ENCODE data around the gene MAJIN.
"Not testable (repeated sequence)": the region's sequence is repeated elsewhere in the genome, so short reads cannot be mapped to it uniquely, and the experiment has no call there.

The MAJIN gene, protein sequence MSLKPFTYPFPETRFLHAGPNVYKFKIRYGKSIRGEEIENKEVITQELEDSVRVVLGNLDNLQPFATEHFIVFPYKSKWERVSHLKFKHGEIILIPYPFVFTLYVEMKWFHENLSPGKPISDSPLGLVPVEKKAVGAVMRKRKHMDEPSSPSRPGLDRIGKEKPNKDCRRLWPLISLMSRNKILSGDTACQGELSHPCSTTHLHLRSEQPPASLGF

DNA sequence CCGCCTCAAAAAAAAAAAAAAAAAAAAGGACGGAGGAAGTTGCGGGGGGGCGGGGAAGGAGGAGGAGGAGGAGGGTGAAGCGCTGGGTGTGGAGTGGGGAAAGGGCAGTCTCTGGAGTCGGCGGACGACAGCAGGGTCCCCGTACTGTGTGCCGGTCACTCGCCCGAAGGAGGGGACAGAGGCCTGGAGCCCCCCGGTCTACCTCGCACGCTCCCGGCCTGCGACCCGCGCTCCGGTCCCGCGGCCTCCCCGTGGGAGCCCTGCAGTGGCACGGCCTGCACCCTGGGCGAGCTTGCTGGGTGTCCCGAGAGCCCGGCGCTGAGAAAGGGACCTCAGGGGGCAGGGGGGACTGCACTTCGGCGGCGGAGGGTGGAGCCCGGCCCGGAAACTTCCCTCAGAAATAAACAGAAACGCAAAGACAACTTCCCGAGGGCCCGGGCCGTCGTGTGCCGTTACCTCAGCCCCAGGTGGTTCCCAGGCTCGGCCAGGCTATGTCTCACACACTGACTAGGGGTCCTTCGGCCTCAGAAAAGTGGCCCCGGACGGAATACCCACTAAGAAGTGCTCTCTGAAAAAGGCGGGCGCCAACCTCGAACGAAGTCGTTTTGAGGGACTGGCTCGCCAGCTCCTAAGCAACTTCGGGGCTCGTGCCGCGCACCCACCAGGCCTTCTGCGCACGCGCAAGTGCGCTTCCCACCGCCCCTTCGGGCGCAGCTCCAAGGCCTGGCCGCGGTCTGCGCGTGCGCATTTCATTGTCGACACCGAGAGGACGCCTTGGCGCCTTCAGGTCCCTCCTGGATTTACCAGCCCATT is at the start of gene MAJIN:
TSS of gene MAJIN (minus strand) at position 688 of the 813 bp plus-strand sequence. CDS start 12,703 bp downstream, outside the sequence.
- no peak for DNase-seq (ENCODE audit: low read depth)

DNA sequence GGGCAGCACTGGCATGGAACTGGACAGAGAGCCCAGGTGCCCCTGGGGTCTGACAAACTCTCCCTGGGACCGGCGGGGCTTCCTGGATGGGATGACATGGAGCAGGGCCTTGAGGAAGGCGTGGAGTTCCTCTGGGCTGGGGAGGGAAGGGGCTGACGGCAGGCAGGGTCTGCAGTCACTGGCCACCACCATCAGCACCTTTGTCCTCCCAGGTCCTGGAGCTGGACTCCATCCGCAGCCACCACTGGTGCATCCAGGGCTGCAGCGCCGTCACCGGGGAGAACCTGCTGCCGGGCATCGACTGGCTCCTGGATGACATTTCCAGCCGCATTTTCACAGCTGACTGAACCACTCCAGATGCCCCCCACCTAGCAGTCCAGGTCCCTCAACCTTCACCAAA is 49.6 kb upstream of the MAJIN start:
- DNase-seq (ENCODE audit: low read depth), result no peak

DNA sequence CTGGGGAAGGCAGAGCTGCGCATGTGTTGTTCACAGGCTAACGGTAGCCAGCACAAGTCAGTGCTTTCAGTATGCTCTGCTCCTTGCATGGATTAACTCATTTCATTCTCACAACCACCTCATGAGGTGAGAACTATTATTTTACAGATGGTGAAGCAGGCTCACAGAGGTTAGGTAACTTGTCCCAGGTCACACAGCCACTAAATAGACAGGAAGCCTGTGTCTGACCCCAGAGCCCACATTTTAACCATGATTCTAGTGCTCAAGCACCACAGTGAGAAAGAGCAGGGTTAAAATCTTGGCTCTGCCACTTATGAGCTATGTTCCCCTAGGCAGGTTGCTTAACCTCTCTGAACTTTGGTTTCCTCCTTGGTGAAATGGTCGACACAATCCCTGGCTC is 49.1 kb upstream of the MAJIN start:
- DNase-seq (ENCODE audit: low read depth), result no peak

DNA sequence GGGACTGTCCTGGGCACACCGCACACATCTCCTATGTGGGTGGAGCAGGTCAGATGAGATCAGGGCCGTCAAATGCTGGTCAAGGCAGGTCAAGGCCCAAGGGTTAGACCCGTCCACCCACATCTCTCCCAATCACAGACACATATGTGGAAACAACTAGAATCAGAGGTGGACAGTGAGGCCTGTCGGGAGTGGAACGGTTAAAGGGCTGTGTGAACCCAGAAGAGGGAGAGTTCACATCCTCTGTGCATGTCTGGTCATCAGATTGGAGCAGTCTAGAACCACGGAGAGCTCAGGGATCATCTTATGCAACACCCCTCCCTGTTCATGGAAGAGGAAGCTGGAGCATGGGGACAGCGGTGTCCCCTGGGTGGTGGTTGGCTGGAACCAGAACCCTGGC is 47.9 kb upstream of the MAJIN start:
- DNase-seq (ENCODE audit: low read depth), result no peak

DNA sequence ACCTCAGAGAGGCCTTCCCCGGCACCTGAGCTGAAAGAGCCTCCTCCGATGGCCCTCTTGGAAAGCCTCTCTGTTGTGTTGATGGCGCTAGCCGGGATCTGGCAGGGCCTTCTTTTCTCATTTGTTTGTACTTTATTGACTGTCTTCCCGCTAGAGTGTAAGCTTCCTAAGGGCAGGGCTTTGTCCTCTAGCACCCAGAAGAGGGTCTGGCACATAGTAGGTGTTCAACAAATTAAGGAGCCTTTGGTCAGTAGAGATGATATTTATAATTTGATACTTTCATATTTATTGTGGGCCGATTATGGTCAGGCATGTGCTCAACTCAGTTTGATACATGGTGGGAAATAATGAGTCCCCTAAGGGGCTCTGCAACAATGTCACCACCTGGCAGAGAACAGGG is 46.0 kb upstream of the MAJIN start:
- no peak for DNase-seq (ENCODE audit: low read depth)

DNA sequence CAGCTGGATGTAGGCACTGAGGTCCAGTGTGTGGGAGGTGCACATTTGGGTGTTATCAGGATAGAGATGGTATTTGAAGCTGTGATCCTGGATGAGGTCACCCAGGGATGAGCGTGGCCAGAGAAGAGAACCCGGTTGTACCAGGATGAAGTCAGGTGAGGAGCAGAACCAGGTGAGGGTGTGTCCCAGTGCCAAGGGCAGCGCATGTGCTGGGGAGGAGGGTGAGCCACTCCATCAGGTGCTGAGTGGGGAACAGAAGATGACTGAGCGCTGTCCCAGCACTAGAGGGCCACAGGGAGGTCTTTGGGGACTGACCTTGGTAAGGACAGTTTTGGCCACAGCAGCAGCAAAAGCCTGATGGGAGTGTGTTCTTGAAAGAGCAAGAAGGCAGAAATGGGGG is 44.8 kb upstream of the MAJIN start:
- DNase-seq (ENCODE audit: low read depth), result no peak

DNA sequence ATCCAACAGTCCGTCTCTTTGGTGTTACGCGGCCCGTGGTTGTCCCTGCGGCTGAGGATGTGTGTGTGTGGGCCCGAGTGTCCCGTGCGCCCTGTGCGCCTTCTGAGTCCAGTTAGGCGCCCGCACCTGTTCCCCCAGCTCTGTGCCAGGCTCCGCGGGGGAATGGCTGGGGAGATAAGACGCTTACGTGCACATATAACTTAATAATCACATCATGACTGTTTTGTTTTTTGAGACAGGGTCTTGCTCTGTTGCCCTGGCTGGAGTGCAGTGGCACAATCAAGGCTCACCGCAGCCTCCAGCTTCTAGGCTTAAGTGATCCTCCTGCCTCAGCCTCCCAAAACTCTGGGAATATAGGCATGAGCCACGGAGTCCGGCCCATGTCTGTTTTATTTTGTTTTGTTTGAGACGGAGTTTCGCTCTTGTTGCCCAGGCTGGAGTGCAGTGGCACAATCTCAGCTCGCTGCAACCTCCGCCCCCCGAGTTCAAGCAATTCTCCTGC is 42.9 kb upstream of the MAJIN start:
- DNase-seq (ENCODE audit: low read depth), result no peak

DNA sequence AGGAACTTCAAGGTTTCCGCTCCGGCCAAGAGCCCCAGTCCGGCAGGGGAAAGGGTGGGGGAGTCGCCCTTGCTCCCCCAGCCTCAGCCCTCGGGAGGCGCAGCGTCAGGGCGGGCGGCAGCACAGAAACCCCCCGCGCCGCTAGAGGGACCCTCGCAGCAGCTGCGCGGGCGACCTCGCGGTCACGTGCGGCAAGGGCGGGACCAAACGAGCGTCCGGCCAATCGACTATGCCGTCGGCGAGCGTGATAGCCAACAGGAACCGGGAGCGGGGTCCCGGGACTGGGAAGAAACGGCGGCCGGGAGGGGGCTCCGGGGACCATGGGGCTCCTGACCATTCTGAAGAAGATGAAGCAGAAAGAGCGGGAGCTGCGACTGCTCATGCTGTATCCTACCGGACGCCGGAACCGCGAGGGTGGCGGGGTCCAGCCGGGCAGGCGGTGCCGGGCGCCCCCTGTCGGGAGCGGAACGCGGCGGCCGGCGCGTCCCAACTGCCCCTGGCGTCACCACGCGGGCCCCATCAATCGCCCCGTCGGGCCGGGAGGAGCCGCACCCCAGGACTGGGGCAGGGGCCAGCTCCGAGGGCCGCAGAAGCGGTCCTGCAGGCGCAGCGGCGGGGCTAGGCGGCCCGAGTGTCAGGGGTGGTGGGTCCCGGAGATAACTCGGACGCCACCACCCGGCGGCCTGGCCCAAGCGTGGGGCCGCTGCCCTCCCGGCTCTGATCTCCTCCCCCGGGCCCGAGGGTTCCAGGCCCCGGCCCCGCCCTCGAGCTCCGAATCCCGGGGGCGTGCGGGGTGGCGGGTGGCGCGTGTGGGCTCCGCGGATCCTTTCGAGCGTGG is 42.2 kb upstream of the MAJIN start, which contains the start of gene ARL2:
TSS of gene ARL2 (plus strand) at position 273 of the 838 bp plus-strand sequence. CDS start at position 321, 48 bp downstream.
- peak; percentile 91 for DNase-seq (ENCODE audit: low read depth)

DNA sequence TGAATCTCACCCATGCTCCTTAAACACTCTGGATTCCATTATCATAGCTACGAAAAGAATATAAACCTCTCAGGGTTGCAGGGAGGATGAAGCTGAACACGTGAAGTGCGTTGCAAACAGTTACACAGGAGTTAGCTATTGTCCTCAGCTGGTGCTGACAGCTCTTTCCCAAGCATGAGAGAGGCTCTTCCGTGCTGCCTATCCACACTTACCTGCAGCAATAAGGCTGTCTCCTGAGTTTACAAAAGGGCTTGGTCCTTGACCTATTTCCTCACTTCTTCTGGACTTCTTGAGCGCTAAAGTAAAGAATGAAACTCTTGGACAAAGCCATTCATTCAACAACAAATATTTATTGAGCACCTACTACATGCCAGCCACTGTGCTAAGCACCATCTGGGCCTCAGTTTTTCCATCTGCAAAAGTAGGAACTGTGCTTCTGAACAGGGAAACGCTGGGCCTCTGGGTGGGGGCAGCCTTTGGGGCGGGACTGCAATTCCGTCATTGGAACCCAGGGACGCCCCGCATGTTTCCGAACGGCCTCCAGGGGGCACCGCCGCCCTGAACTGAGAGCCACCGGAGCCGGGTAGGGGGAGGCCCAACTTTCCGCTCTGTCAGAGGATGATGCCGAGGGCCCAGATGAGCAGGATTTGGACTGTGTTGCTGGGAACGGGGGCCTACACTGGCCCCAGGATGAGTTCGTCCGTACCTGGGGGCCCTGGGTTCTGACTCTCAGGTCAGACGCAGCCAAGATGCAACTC is 41.4 kb upstream of the MAJIN start:
- DNase-seq (ENCODE audit: low read depth), result peak; percentile 79

DNA sequence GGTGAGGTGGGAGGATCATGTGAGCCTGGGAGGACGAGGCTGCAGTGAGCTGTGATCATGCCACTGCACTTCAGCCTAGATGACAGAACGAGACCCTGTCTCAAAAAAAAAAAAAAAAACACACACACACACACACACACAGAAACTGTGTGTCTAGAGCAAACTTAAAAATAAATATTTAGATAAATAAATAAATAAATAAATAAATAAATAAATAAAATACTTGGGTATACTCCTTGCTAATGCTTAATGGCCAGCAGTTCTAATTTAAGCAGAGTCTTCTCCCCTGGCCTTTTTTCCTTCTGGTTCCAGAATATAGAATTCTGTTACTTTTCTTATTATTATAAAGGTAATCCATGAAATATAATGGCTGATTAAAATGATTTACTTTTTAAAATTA is 37.0 kb upstream of the MAJIN start:
- no peak for DNase-seq (ENCODE audit: low read depth)

DNA sequence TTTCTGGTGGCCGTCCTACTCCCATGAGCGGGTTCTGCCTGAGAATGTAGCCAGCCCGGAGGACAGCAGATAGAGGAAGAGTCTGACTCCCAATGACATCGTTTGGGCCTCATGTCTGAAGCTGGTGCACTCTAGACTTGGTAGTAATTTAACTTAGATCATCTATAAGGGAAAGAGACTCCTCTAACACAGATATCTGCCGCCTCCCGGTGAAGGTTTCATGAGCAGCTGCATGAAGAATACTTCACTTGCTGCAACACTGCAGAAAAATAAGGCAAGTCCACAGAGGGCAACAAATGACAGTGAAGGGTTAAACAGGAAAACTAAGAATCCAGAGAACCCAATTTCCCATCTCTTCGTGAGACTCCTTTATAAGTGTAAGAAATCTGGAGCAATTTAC is 36.1 kb upstream of the MAJIN start:
- DNase-seq (ENCODE audit: low read depth), result no peak

DNA sequence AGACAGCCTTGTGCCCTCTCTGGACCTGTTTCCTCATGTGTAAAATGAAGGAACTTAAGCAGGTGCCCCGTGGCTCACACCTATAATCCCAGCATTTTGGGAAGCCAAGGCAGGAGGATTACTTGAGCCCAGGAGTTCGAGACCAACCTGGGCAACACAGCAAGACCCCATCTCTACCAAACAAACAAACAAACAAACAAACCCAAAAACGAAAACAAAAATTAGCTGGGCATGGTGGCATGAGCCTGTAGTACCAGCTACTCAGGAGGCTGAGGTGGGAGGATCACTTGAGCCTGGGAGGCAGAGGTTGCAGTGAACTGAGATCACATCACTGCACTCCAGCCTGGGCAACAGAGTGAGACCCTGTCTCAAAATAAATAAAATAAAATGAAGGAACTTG is 32.1 kb upstream of the MAJIN start:
- not testable (repeated sequence) for DNase-seq (ENCODE audit: low read depth)

DNA sequence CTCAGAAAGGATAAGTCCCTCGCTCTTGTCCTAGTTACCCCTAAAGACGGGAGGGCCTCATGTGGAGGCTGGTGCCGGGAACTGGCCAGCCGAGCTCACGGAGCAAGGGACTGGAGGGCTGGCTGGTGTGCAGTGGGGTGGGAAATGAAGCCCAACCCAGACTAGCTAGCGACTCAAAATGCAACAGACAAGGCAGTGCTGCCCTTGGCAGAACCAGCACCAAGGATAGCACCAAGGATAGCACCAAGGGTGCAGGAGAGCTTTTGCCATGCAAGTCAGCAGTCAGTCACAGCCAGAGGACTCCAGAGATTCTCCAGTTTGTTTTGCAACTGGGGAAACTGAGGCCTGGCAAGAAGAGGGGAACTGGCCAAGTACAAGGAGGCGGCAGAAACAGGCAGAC is 31.4 kb upstream of the MAJIN start:
- DNase-seq (ENCODE audit: low read depth), result no peak

DNA sequence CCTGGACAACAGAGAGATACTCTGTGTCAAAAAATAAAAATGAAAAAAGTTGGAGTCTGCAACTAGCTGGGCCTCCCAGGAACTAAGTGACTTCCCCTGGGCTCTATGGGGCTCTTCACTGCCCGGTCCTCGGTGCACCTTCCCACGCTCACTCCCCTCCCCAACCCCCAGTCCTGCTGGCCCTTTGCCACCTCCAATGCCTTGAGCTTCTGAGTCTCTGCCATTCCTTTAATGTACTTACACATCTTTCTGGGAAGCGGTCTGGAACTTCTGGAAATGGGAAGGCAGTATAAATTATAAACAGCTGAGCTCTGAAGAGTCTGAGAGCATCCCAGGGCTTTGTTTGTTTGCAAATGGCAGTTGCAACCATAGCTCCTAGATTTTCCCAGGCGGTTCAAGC is 30.8 kb upstream of the MAJIN start:
- DNase-seq (ENCODE audit: low read depth), result no peak

DNA sequence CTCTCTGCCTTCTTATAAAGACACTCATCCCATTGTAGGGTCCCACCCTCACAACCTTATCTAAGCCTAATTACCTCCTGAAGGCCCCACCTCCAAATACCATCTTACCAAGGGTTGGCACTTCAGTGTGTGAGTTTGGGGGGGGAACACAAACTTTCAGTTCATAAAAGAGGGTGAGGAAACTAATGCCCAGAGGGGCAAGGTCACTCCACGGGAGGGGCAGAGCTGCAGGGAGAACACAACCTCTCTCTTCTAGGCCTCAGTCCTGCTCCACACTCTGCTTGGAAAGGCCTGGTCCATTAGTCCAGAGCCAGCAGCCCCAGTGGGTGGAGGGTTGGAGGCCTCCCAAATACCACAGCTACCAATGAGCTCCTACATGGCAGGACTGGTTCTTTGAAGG is 27.6 kb upstream of the MAJIN start:
- no peak for DNase-seq (ENCODE audit: low read depth)

DNA sequence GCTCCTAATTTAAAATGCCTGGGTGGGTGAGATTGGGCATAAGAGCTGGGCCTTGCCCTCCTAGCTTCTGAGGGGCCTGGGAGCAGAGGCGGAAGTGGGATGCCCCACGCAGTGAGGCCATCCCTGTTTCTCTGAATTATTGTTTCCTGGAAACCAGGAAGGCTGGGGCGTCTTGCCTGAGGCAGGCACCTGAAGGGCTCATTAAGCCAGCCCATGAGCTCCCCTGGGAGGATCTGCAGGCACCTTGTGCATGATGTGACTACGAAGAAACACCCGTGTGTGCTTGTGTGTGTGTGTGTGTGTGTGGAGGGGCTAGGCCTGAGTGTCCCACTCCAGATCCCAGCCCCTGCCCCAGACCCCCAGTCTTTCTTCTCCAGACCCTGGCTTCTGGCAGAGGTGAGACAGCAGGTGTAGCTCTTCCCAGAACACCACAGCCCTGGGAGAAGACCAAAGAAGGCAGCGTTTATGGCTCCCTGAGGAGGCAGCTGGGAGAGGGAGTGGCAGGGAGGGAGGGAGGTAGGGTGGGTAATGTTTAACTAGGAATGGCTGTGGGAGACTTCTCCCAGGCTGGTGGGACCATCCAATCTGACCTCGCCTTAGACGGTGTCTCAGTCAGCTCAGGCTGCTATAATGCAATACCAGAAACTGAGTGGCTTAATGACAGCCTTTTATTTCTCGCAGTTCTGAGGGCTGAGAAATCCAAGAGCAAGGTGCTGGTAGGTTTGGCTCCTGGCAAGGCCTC is 27.0 kb upstream of the MAJIN start:
- no peak for DNase-seq (ENCODE audit: low read depth)

DNA sequence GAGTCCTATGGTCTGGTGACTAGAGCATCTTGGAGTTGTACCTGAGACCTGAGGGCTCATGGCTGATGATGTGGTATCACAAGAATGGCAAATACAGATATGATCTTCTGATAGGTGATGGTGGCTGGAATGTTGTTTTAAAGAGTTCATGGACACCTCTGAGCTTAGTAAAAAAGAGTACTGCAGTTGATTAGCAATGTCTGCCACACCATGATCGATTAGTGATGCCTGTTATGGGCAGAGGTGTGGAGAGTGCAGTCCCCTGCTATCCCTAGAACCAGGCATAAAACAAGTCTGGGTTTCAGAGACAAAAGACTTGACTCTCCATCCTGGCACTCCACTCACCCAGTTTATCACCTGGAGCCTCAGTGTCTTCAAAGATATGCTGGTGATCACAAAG is 26.2 kb upstream of the MAJIN start:
- no peak for DNase-seq (ENCODE audit: low read depth)

DNA sequence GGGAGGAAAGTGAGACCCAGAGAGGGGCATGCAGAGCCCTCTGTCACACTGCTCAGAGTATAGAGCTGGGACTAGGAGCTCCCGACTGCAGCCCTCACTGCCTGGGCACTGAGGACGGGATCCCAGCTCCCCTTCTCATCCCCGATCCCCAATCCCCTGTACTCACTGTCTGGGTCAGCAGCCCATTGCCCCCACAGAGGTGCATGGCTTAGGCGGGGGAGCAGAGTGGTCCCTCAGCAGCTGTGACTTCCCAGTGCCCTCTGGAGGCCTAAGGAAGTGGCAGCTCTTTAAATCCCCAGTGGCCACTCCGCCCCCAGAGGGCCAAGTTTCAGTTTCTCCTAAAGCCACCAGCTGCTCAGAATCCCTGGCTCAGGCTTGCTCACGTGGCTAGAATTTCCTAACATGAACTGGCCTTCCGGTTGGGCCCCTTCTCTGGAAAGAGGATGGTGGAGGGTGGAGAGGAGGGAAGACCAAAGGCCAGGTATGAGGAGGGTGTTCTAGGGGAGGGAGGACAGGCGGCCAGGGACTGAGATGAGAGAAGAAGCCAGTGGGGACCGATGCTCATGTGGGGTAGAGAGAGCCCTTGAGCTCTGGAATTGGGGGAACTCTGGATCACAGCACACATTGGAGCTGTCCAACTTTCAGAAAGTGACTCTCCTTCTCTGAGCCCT is 24.9 kb upstream of the MAJIN start, which contains the start of gene BATF2:
TSS of gene BATF2 (minus strand) at position 262 of the 671 bp plus-strand sequence. CDS start at position 205, 57 bp downstream.
- DNase-seq (ENCODE audit: low read depth), result peak; percentile 40

DNA sequence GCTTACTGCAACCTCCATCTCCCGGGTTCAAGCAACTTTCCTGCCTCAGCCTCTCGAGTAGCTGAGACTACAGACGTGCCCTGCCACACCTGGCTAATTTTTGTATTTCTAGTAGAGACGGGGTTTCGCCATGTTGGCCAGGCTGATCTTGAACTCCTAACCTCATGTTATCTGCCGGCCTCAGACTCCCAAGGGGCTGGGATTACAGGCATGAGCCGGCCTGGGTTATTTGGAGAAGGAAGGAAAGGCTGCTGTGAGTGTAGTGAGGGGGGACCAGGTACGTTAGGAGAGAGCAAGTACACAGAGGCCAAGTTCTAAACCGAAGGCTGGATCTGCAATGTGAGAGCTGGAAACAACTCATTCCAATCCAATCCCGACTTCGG is 24.4 kb upstream of the MAJIN start:
- no peak for DNase-seq (ENCODE audit: low read depth)

DNA sequence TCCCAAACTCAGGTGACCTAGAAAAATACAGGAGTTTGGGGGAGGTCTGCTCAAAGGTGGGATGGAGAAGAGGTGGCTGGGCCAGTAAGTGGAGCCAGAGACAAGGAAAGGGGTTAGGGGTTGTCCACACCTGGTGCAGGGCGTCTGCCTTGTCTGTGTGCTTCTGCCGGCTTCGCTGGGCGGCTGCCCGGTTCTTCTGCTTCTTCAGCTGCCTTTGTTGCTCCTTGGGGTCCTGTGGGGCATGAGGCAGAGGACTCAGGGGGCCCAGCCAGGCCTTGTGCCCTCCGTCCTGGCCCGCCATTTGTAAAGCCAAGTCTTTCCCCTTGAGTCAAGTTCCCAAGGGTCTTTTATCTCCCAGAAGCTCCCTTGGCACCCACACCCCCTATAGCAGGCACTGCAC is 22.4 kb upstream of the MAJIN start:
- DNase-seq (ENCODE audit: low read depth), result no peak
